Chondrocyte (in vitro differentiated cells): ENCODE measurements around the gene FOXP1. TPM values are rescaled to one million over a fixed set of nuclear protein-coding genes. Genes with fewer than 3 reads are reported as not detected.

Source experiments
- DNase-seq: peaks from one replicate; pipeline ENCODE4 v3.0.0; 2021; ENCODE audit warnings: mixed read lengths, low spot score
- H3K27ac Mint-ChIP-seq: one replicate; pipeline ENCODE4 v1.8.0; 2021; ENCODE audit warnings: mild to moderate bottlenecking, moderate library complexity, mixed read lengths; ENCODE audit not compliant: unreplicated experiment
- H3K27me3 Mint-ChIP-seq: 2 replicates; pipeline ENCODE4 v1.8.0; 2021; ENCODE audit warnings: low read depth, mixed read lengths
- H3K36me3 Mint-ChIP-seq: 2 replicates; pipeline ENCODE4 v1.8.0; 2021; ENCODE audit warnings: low read depth, mixed read lengths
- H3K4me1 Mint-ChIP-seq: 2 replicates; pipeline ENCODE4 v1.8.0; 2021; ENCODE audit warnings: low read depth, mild to moderate bottlenecking, mixed read lengths
- H3K4me3 Mint-ChIP-seq: one replicate; pipeline ENCODE4 v1.8.0; 2021; ENCODE audit warnings: mild to moderate bottlenecking, moderate library complexity, mixed read lengths; ENCODE audit not compliant: unreplicated experiment
- H3K9me3 Mint-ChIP-seq: 2 replicates; pipeline ENCODE4 v1.8.0; 2021; ENCODE audit warnings: low read depth, mixed read lengths
- CTCF ChIP-seq: fragments of 200-600 bp; sonication (generic); IDR thresholded peaks from 2 replicates; pipeline ENCODE4 v1.5.0; 2021; ENCODE audit warnings: antibody characterized with exemption, mild to moderate bottlenecking, moderate library complexity
- total RNA-seq: library from RNA; stranded (reverse); gene quantifications from 3 replicates; pipeline ENCODE4 v1.2.1, GENCODE V29; 2021

Gene FOXP1
- total RNA-seq, 1 donor from 2014 or later: 206 TPM

- peak overlapping the region; percentile 81 for H3K4me3 Mint-ChIP-seq
- H3K27ac Mint-ChIP-seq: peak overlapping the region; percentile 96
- peaks cover 6% of the 10 kb centered on the region for H3K36me3 Mint-ChIP-seq
- peaks cover 45% of the 10 kb centered on the region for H3K4me1 Mint-ChIP-seq
- no peak for TF ChIP-seq CTCF
- peaks cover 6% of the 10 kb centered on the region for H3K9me3 Mint-ChIP-seq
- no peaks in the 10 kb centered on the region for H3K27me3 Mint-ChIP-seq
- no peak for DNase-seq
Observed at GRCh38 chr3:71585131-71585530, 1.6 kb upstream of the FOXP1 start.

- peaks cover 6% of the 10 kb centered on the region for H3K36me3 Mint-ChIP-seq
- H3K27me3 Mint-ChIP-seq: no peaks in the 10 kb centered on the region
- H3K4me3 Mint-ChIP-seq: peak overlapping the region; percentile 81
- no peak for TF ChIP-seq CTCF
- no peak for DNase-seq
- peak overlapping the region; percentile 96 for H3K27ac Mint-ChIP-seq
- H3K9me3 Mint-ChIP-seq: peaks cover 5% of the 10 kb centered on the region
- peaks cover 48% of the 10 kb centered on the region for H3K4me1 Mint-ChIP-seq
Observed at GRCh38 chr3:71584394-71585011, 975 bp upstream of the FOXP1 start.

GRCh38 chr3:71582612-71583565, 639 bp downstream of the FOXP1 start:
- no peaks in the 10 kb centered on the region for H3K9me3 Mint-ChIP-seq
- H3K27me3 Mint-ChIP-seq: no peaks in the 10 kb centered on the region
- peak overlapping the region; percentile 84 for H3K4me3 Mint-ChIP-seq
- DNase-seq: peak; percentile 91
- H3K27ac Mint-ChIP-seq: peak overlapping the region; percentile 99
- H3K4me1 Mint-ChIP-seq: peaks cover 58% of the 10 kb centered on the region
- H3K36me3 Mint-ChIP-seq: peaks cover 6% of the 10 kb centered on the region
- TF ChIP-seq CTCF: peak; percentile 18

- peak; percentile 88 for DNase-seq
- Mint-ChIP-seq H3K4me3 (peak overlapping the region; percentile 84), H3K27ac (peak overlapping the region; percentile 99), H3K27me3 (no peaks in the 10 kb centered on the region), H3K36me3 (peaks cover 6% of the 10 kb centered on the region), H3K4me1 (peaks cover 58% of the 10 kb centered on the region), H3K9me3 (no peaks in the 10 kb centered on the region)
- no peak for TF ChIP-seq CTCF
Observed at GRCh38 chr3:71582036-71582611, 1.4 kb downstream of the FOXP1 start.

GRCh38 chr3:71581457-71582035, 2.0 kb downstream of the FOXP1 start:
- peak; percentile 90 for DNase-seq
- H3K4me1 Mint-ChIP-seq: peaks cover 58% of the 10 kb centered on the region

More at GRCh38 chr3:71581457-71582035, 2.0 kb downstream of the FOXP1 start:
- Mint-ChIP-seq H3K9me3 (no peaks in the 10 kb centered on the region), H3K36me3 (peaks cover 6% of the 10 kb centered on the region), H3K4me3 (peak overlapping the region; percentile 84), H3K27ac (peak overlapping the region; percentile 99), H3K27me3 (no peaks in the 10 kb centered on the region)
- peak; percentile 36 for TF ChIP-seq CTCF
